Spleen (tissue), 11 donors: Measurements from ENCODE around the gene ECI1. TPM values are rescaled to one million over a fixed set of nuclear protein-coding genes. Genes with fewer than 3 reads are reported as not detected.

Experiments used
- DNase-seq: peaks from one replicate; pipeline ENCODE4 v3.0.0-alpha.2; 2020
- H3K27ac ChIP-seq, 8 donors: fragments of 200-600 bp; sonication (generic) in 7 of 8; 1 replicate in 4 of 8; 2 replicates in 4 of 8; pipeline versions ENCODE4 v1.5.0 to v1.8.0; 2016 to 2021; ENCODE audit warnings: inconsistent platforms in 4 of 8, mild to moderate bottlenecking in 4 of 8, moderate library complexity in 1 of 8
- H3K27me3 ChIP-seq, 7 donors: fragments of 200-600 bp; sonication (generic) in 6 of 7; replicated peaks in 1 of 7; 1 replicate in 4 of 7; 2 replicates in 3 of 7; pipeline versions ENCODE4 v1.5.0 to v1.8.0; 2016 to 2021; ENCODE audit warnings: inconsistent platforms in 3 of 7, mild to moderate bottlenecking in 1 of 7
- H3K36me3 ChIP-seq, 6 donors: fragments of 200-600 bp; sonication (generic) in 5 of 6; 1 replicate in 4 of 6; 2 replicates in 2 of 6; pipeline versions ENCODE4 v1.5.0 to v1.8.0; 2016 to 2021; ENCODE audit warnings: inconsistent platforms in 2 of 6
- H3K4me1 ChIP-seq, 6 donors: fragments of 200-600 bp; sonication (generic) in 5 of 6; 1 replicate in 3 of 6; 2 replicates in 3 of 6; pipeline versions ENCODE4 v1.5.0 to v1.8.0; 2016 to 2021; ENCODE audit warnings: inconsistent platforms in 3 of 6
- H3K4me3 ChIP-seq, 8 donors: fragments of 200-600 bp; sonication (generic) in 7 of 8; 1 replicate in 4 of 8; 2 replicates in 4 of 8; pipeline versions ENCODE4 v1.5.0 to v1.8.0; 2016 to 2021; ENCODE audit warnings: inconsistent platforms in 4 of 8, mild to moderate bottlenecking in 4 of 8, moderate library complexity in 2 of 8
- H3K9me3 ChIP-seq, 8 donors: fragments of 200-600 bp; sonication (generic) in 7 of 8; 1 replicate in 4 of 8; 2 replicates in 4 of 8; pipeline versions ENCODE4 v1.5.0 to v1.8.0; 2016 to 2021; ENCODE audit warnings: inconsistent platforms in 4 of 8
- POLR2A ChIP-seq, 3 donors: fragments of 450-650 bp; IDR thresholded peaks; one replicate each; pipeline ENCODE4 v1.5.1; 2017; ENCODE audit warnings: antibody characterized with exemption in 3 of 3, mild to moderate bottlenecking in 1 of 3
- POLR2AphosphoS5 ChIP-seq, 3 donors: sonication (generic); formaldehyde crosslinking; IDR thresholded peaks; one replicate each; pipeline ENCODE4 v1.5.1; 2017; ENCODE audit warnings: antibody characterized with exemption in 3 of 3
- WGBS, 5 donors: extraction: QIAGEN DNeasy Blood & Tissue Kit in 3 of 5; methylation state at CpG; one replicate each; pipeline versions ENCODE4 v1.1.5 to v1.1.7; 2013 to 2018; 5-methylcytosine and 5-hydroxymethylcytosine counted together
- intact Hi-C: fragments of 100-400 bp; cut with DNase I; formaldehyde crosslinking; loops from one replicate; pipeline ENCODE4 v1.15.0; 2023; ENCODE audit warnings: low total_unique reads
- polyA plus RNA-seq, 3 donors: library from polyadenylated mRNA; stranded (reverse); fragments of 200-250 nt; gene quantifications; one replicate each; pipeline ENCODE4 v1.2.1, GENCODE V29; 2013
- total RNA-seq, 7 donors: library from RNA; depleted of rRNA in 3 of 7; stranded (reverse); fragments of >200 nt in 3 of 7; fragmentation: NEBNext Ultra II Directional in 4 of 7; extraction: Animal tissue kit (Norgen Biotek cat#: 25700) in 4 of 7; gene quantifications; one replicate each; pipeline versions ENCODE4 v1.1.0 to v1.2.1, GENCODE V29; 2016 to 2021
- TF ChIP-seq, protein P1 (sequence below), 11 experiments: fragments of 200-600 bp in 7 of 11; fragments of 450-650 bp in 4 of 11; sonication (generic) in 4 of 11; IDR thresholded peaks in 8 of 11; conservative IDR thresholded peaks in 3 of 11; 1 replicate in 7 of 11; 2 replicates in 4 of 11; pipeline versions ENCODE4 v1.4.0 to v1.8.0; 2016 to 2021; ENCODE audit warnings: antibody characterized with exemption in 11 of 11, inconsistent platforms in 4 of 11, mild to moderate bottlenecking in 1 of 11
- donor health status: healthy with polysubstance abuse.
- donor health status: DM: no; HTN: no; CAD: no; lungs with moderate emphysema.
- donor health status: DM: no; HTN: no; CAD: no.
- donor health status: Bipolar disorder and iron deficiency.
- donor health status: healthy.
- donor health status: DM: no; HTN: no; CAD: no.
- donor health status: DM: yes; HTN: yes; CAD: no.

Gene ECI1
- total and polyA plus RNA-seq, 10 donors = 20.6 to 54.8 (median 34.0) TPM

DNA sequence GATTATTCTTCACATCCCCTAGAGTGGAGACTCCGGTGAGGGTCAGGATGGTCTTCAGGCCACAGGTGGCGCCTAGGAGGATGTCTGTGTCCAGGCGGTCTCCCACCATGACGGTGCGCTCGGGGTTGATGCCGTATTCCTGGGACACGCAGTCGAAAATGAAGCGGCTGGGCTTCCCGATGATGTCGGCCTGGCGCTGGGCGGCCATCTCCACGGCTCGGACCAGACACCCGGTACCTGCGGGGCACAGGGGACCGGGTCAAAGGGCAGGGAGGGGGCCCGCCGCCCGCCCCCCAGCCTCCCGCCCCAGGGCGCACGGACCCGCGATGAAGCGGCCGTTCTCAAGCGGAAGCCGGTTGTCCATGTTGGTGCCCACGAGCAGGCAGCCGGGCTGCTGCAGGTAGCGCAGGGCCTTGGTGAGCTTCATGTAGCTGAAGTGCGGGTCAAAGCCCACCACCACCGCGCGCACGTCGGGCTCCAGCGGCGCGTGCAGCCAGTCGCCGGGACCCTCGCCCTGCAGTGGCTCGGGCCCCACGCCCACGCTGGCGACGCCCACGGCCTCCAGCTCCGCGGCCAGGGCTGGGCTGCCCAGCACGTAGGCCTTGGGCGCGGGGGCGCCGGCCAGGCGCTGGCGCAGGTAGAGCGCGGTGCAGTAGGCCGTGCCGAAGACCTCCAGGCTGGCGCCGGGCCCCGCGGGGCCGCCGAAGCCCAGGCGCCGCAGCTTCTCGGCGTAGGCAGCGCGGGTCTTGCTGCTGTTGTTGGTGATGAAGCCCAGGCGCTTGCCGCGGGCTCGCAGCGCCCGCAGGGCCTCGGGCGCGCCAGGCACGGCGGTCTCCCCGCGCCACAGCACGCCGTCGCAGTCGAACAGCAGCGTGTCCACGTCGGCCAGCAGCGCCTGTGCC is 37.3 kb downstream of the ECI1 start:
- peak in 1 of 3 donors; percentile 26 for TF ChIP-seq POLR2AphosphoS5 (IDR thresholded peaks at IDR 0.05)
- TF ChIP-seq, protein P1, sequence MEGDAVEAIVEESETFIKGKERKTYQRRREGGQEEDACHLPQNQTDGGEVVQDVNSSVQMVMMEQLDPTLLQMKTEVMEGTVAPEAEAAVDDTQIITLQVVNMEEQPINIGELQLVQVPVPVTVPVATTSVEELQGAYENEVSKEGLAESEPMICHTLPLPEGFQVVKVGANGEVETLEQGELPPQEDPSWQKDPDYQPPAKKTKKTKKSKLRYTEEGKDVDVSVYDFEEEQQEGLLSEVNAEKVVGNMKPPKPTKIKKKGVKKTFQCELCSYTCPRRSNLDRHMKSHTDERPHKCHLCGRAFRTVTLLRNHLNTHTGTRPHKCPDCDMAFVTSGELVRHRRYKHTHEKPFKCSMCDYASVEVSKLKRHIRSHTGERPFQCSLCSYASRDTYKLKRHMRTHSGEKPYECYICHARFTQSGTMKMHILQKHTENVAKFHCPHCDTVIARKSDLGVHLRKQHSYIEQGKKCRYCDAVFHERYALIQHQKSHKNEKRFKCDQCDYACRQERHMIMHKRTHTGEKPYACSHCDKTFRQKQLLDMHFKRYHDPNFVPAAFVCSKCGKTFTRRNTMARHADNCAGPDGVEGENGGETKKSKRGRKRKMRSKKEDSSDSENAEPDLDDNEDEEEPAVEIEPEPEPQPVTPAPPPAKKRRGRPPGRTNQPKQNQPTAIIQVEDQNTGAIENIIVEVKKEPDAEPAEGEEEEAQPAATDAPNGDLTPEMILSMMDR (IDR thresholded peaks at IDR 0.05 in 8 of 11, conservative IDR thresholded peaks at IDR 0.05 in 3 of 11) = no peak
- TF ChIP-seq POLR2A (IDR thresholded peaks at IDR 0.05) = no peak
- Histone ChIP-seq H3K4me1 (peaks cover 18 to 56% (median 31%) of the 10 kb centered on the region in 6 donors), H3K36me3 (peaks cover 0 to 27% (median 10%) of the 10 kb centered on the region in 6 donors), H3K9me3 (no peaks in the 10 kb centered on the region), H3K27me3 (no peaks in the 10 kb centered on the region), H3K27ac (peak overlapping the region; percentile 54 to 98 (median 86)), H3K4me3 (peak overlapping the region; percentile 71 to 98 (median 89))
- DNase-seq = peak; percentile 84
- WGBS, 5 donors = 1 to 3% (median 1%) methylated on average over 13 to 98 of the region's 98 CpGs
- intact Hi-C loops = no loop called here

DNA sequence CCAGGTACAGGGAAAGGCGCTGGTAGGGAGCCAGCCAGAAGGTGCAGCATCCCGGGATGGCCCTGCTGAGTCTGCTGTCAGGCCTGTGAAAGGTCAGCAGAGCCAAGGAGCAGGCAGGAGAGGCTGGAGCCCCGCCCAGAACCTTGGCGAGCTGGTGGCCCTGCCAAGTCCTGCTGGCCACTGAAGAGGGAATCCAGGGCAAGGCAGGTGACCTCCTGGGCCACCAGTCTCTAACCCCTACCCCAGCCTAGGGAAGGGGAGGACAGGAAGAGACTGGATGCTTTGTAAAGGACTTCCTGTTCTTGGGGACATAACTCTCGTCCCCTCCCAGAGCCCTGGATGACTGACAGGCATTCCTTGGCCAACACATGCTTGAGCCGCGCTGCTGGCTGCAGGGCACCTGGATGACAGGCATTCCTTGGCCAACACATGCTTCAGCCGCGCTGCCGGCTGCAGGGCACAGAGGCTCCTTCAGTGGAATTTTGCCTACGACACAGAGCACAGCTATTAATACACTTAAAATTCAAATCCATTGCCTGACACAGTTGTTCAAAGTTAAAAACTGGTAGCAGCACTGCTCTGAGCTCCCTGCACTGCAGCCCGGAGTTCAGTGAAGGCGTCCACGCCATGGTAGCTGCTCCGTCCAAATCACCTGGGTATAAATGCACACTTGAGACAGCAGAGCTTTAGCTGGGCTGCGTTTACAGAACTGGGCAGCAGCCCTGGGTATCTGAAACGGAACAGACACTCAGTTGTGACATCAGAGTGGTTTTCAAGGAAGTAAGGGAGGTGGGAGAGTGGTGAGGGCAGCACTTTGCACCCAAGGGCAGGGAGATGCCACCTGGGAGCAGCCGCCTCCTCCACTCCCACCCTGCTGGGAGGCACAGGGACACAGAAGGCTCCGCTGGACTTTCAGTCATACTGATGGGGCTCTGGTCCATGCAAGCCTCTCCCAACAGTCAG is 38.7 kb downstream of the ECI1 start:
- intact Hi-C loops = no loop called here
- peaks cover 18 to 62% (median 33%) of the 10 kb centered on the region in 6 donors for H3K4me1 ChIP-seq
- 66 to 77% (median 67%) methylated on average over 17 to 19 of the region's 19 CpGs for WGBS, 5 donors
- peak overlapping the region in 4 of 8 donors; percentile 84 to 98 (median 94) for H3K4me3 ChIP-seq
- no peaks in the 10 kb centered on the region for H3K27me3 ChIP-seq
- H3K9me3 ChIP-seq = no peaks in the 10 kb centered on the region
- TF ChIP-seq POLR2AphosphoS5 (IDR thresholded peaks at IDR 0.05) (peak in 1 of 3 donors; percentile 66), POLR2A (IDR thresholded peaks at IDR 0.05) (no peak)
- TF ChIP-seq, protein P1 (IDR thresholded peaks at IDR 0.05 in 8 of 11, conservative IDR thresholded peaks at IDR 0.05 in 3 of 11) = no peak
- peaks cover 0 to 41% (median 24%) of the 10 kb centered on the region in 6 donors for H3K36me3 ChIP-seq
- DNase-seq = no peak
- H3K27ac ChIP-seq = peak overlapping the region in 4 of 8 donors; percentile 0 to 96 (median 56)

DNA sequence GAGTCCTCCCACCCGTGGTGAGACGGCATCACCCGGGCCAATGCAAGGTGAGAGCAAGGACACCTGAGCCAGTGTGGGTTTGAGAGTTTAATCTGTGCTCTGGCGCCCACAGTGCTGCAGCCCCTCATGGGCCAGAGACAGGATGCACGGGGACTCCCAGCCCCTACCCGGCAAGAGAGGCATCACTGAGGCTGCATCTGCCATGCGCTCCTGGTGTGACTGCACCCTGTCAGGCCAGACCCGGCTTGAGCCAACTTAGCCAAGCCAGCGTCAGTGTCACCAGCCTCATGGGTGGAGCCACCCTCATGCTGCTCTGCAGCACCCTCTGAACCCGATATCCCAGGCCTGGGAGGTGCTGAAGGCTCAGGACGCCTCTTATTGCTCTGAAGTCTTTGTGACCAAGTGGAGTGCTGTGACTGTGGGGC is 39.5 kb downstream of the ECI1 start:
- WGBS, 5 donors = 74 to 92% (median 86%) methylated on average over 5 to 11 of the region's 11 CpGs
- TF ChIP-seq POLR2AphosphoS5 (IDR thresholded peaks at IDR 0.05) = peak in 2 of 3 donors; percentile 30 to 58
- TF ChIP-seq POLR2A (IDR thresholded peaks at IDR 0.05) = no peak
- intact Hi-C loops = no loop called here
- peaks cover 18 to 69% (median 39%) of the 10 kb centered on the region in 6 donors for H3K4me1 ChIP-seq
- no peak for DNase-seq
- H3K9me3 ChIP-seq = no peaks in the 10 kb centered on the region
- H3K27ac ChIP-seq = peak overlapping the region in 3 of 8 donors; percentile 44 to 96 (median 67)
- H3K27me3 ChIP-seq = no peaks in the 10 kb centered on the region
- H3K4me3 ChIP-seq = peak overlapping the region in 1 of 8 donors; percentile 98
- H3K36me3 ChIP-seq = peaks cover 0 to 48% (median 31%) of the 10 kb centered on the region in 6 donors
